ENCODE data around the gene PTPRN2.

Gene PTPRN2

DNA sequence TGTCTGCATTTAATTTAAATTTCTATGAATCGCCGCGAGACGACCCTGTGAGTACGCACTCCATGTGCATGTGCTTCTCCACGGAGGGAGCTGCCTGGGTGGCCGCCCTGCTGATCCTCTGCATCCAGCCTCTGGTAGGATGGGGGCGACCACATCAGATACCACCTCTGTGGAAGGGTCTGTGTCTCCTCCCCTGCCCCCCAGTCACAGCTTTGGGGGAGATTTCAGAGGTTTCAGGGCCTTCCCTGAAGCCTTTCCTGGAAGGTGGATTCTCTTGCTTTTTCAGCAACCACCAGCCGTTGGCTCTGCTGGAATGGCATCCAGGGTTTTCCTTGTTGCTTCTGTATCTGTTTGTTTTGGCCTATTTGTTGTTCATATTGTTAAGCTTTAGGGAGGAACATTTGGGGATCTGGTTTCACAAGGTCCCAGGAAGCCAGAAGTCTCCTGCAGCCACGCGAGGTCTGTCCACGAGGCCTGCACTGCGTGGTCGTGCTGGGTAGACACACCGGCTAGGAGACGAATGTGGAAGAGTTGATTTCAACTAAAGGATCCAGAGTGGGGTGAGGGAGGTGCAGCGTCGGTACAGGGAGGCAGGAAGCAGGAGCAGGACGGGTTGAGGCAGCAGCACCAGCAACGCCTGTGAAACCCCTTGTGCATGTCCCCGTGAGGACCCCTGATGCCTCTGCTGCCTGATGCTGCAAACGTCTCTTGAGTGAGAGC lies 329.1 kb downstream of the PTPRN2 start:
- no peaks in the 10 kb centered on the region for H3K4me1 ChIP-seq (ENCODE audit: control insufficient read depth, low read depth, low read length)
- H2AK5ac ChIP-seq (ENCODE audit: low read length) = no peak overlapping the region
- WGBS (ENCODE audit: extremely low coverage, insufficient coverage, low lambda C conversion rate) = no CpG with 5 or more reads among the region's 22 CpGs
- H3K56ac ChIP-seq (ENCODE audit: low read length) = no peak overlapping the region
- H3K36me3 ChIP-seq (ENCODE audit: control insufficient read depth, insufficient read depth, low read length) = no peaks in the 10 kb centered on the region
- H3K23ac ChIP-seq (ENCODE audit: low read length) = no peak overlapping the region
- no peak overlapping the region for H2BK15ac ChIP-seq (replicated peaks; ENCODE audit: low read depth)
- H3K4ac ChIP-seq (ENCODE audit: low read depth, low read length) = no peak overlapping the region
- no peaks in the 10 kb centered on the region for H3K79me1 ChIP-seq (ENCODE audit: low read length)
- H3K18ac ChIP-seq (ENCODE audit: low read length) = no peak overlapping the region
- H2BK120ac ChIP-seq (ENCODE audit: low read depth, low read length) = no peak overlapping the region
- no peak for DNase-seq
- no peak overlapping the region for H4K5ac ChIP-seq (ENCODE audit: low read length)
- no peaks in the 10 kb centered on the region for H3K27me3 ChIP-seq (ENCODE audit: insufficient read depth, low read length, poor library complexity)
- no peak overlapping the region for H2BK5ac ChIP-seq (ENCODE audit: low read length)
- H3K27ac ChIP-seq (ENCODE audit: low read depth, low read length) = no peak overlapping the region
- no peak overlapping the region for H4K8ac ChIP-seq (ENCODE audit: low read depth, low read length)
- no peak overlapping the region for H3K9ac ChIP-seq (ENCODE audit: low read length)
- H3K4me3 ChIP-seq (ENCODE audit: low read length) = no peak overlapping the region
- no peaks in the 10 kb centered on the region for H3K79me2 ChIP-seq (ENCODE audit: control insufficient read depth, insufficient read depth, low read length)
- no peak overlapping the region for H3K4me2 ChIP-seq (ENCODE audit: low read length)

DNA sequence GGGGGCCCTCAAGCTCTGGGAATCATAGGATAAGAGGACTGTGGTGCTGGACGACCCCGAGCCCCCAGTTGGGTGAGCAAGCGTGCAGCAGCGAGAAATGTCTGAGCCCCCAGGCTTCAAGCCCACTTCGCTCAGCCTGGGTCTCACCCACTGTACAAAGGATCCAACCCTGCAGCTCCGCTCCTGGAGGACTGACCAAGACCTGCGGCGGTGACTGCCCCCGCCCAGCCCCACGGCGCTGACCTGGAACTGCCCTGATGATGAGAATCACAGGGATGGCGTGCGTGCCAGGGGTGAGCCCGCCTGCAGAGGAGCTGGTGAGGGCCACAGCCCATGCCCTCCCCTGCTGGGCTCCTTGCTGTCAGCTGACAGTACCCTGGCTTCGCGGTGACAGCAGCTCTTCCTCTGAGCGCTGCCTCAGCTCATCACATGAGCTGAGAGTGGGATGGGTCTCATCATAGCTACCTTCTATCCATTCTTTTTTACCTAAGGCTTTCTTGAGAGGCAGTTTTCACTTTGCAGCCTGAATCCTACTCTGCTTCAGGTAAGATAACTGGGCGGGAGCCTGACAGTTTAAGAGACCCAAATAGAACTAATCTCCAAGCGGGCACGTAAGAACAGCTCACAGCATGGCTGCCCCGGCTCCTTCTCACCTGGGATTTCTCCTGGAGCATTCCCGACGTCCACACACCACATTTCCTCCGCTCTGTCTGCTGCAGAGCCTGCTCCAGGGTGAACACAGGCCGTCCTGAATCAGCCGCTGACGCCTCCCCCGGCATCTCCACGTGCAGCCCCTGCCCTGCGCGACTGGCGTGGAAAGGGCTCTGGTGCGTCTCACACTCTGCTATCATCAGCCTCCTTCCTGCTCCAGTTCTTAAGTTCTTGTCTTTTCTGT lies 329.9 kb downstream of the PTPRN2 start:
- no peak overlapping the region for H3K18ac ChIP-seq (ENCODE audit: low read length)
- no peak overlapping the region for H3K56ac ChIP-seq (ENCODE audit: low read length)
- no peaks in the 10 kb centered on the region for H3K79me1 ChIP-seq (ENCODE audit: low read length)
- no peak overlapping the region for H2AK5ac ChIP-seq (ENCODE audit: low read length)
- H4K5ac ChIP-seq (ENCODE audit: low read length) = no peak overlapping the region
- no peak overlapping the region for H3K4ac ChIP-seq (ENCODE audit: low read depth, low read length)
- H3K9ac ChIP-seq (ENCODE audit: low read length) = no peak overlapping the region
- H3K4me1 ChIP-seq (ENCODE audit: control insufficient read depth, low read depth, low read length) = no peaks in the 10 kb centered on the region
- no peak overlapping the region for H3K4me3 ChIP-seq (ENCODE audit: low read length)
- no peak overlapping the region for H2BK15ac ChIP-seq (replicated peaks; ENCODE audit: low read depth)
- H3K27me3 ChIP-seq (ENCODE audit: insufficient read depth, low read length, poor library complexity) = no peaks in the 10 kb centered on the region
- no peak overlapping the region for H3K23ac ChIP-seq (ENCODE audit: low read length)
- H2BK120ac ChIP-seq (ENCODE audit: low read depth, low read length) = no peak overlapping the region
- DNase-seq = no peak
- no peaks in the 10 kb centered on the region for H3K36me3 ChIP-seq (ENCODE audit: control insufficient read depth, insufficient read depth, low read length)
- H2BK5ac ChIP-seq (ENCODE audit: low read length) = no peak overlapping the region
- H3K79me2 ChIP-seq (ENCODE audit: control insufficient read depth, insufficient read depth, low read length) = no peaks in the 10 kb centered on the region
- no peak overlapping the region for H3K4me2 ChIP-seq (ENCODE audit: low read length)
- no peak overlapping the region for H3K27ac ChIP-seq (ENCODE audit: low read depth, low read length)
- no peak overlapping the region for H4K8ac ChIP-seq (ENCODE audit: low read depth, low read length)
- no CpG with 5 or more reads among the region's 33 CpGs for WGBS (ENCODE audit: extremely low coverage, insufficient coverage, low lambda C conversion rate)

DNA sequence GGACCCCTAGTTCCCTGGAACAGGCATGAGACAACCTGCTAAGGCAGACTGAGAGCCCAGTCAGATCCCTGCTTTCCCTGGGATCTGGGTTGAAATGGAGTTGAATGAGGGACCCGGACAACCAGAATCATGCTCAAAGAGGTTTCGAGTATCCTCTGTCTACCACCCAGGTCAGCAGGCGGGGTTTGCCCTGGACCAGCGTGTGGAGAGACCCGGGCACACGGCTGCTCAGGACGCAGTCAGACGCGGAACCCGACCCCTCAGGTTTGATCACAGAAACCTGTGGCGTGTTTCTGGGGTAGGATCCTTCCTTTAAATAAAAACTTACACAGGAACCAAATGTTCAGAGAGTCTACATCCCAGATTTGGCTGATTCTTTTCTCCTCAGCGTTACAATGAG lies 330.6 kb downstream of the PTPRN2 start:
- Histone ChIP-seq H3K27me3 (ENCODE audit: insufficient read depth, low read length, poor library complexity) (no peaks in the 10 kb centered on the region), H3K36me3 (ENCODE audit: control insufficient read depth, insufficient read depth, low read length) (no peaks in the 10 kb centered on the region), H2BK5ac (ENCODE audit: low read length) (no peak overlapping the region), H4K8ac (ENCODE audit: low read depth, low read length) (no peak overlapping the region), H3K79me2 (ENCODE audit: control insufficient read depth, insufficient read depth, low read length) (no peaks in the 10 kb centered on the region), H3K9ac (ENCODE audit: low read length) (no peak overlapping the region), H2BK15ac (replicated peaks; ENCODE audit: low read depth) (no peak overlapping the region), H2BK120ac (ENCODE audit: low read depth, low read length) (no peak overlapping the region), H3K79me1 (ENCODE audit: low read length) (no peaks in the 10 kb centered on the region), H3K4ac (ENCODE audit: low read depth, low read length) (no peak overlapping the region), H3K23ac (ENCODE audit: low read length) (no peak overlapping the region), H3K4me2 (ENCODE audit: low read length) (no peak overlapping the region), H4K5ac (ENCODE audit: low read length) (no peak overlapping the region), H3K4me3 (ENCODE audit: low read length) (no peak overlapping the region), H3K56ac (ENCODE audit: low read length) (no peak overlapping the region), H3K4me1 (ENCODE audit: control insufficient read depth, low read depth, low read length) (no peaks in the 10 kb centered on the region), H3K27ac (ENCODE audit: low read depth, low read length) (no peak overlapping the region), H3K18ac (ENCODE audit: low read length) (no peak overlapping the region), H2AK5ac (ENCODE audit: low read length) (no peak overlapping the region)
- no CpG with 5 or more reads among the region's 12 CpGs for WGBS (ENCODE audit: extremely low coverage, insufficient coverage, low lambda C conversion rate)
- DNase-seq = no peak

DNA sequence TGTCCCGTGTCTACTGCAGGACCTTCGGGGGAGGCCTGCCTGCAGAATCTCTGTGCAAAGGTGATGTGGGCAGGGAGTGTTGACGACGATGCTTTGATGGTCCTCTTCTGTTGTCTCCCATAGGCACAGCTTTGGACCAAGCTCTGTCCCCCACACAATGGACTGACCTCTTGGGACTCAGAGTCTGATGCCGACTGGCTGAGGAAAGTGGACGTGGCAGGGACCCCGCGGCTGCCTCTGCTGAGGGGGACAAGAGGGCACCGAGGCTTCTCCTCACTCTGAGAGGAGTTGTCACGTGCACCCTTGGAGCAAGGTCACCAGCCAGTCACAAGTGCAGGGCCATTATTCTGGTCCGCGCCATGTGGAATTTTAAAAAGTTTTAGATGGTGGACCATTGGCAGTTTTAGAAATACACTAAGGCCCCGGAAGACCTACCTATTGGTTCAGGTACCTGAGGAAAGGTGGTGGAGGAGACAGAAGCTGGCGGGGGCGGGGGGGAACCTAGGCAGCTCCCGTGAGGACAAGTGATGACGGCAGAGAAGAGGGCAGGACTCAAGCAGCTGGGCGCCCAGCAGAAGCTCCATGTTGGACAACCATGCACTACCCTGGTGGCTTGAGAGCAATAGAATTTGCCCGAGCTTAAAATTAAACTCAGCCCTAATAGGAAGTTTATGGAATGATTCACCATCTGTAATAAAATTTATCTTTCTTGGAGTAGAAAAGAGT lies 331.4 kb downstream of the PTPRN2 start:
- DNase-seq = no peak
- H3K56ac ChIP-seq (ENCODE audit: low read length) = no peak overlapping the region
- H3K27ac ChIP-seq (ENCODE audit: low read depth, low read length) = no peak overlapping the region
- no peak overlapping the region for H4K8ac ChIP-seq (ENCODE audit: low read depth, low read length)
- no peak overlapping the region for H2BK15ac ChIP-seq (replicated peaks; ENCODE audit: low read depth)
- no peak overlapping the region for H2BK5ac ChIP-seq (ENCODE audit: low read length)
- no peaks in the 10 kb centered on the region for H3K4me1 ChIP-seq (ENCODE audit: control insufficient read depth, low read depth, low read length)
- H3K27me3 ChIP-seq (ENCODE audit: insufficient read depth, low read length, poor library complexity) = no peaks in the 10 kb centered on the region
- H3K79me1 ChIP-seq (ENCODE audit: low read length) = no peaks in the 10 kb centered on the region
- H3K23ac ChIP-seq (ENCODE audit: low read length) = no peak overlapping the region
- H3K4ac ChIP-seq (ENCODE audit: low read depth, low read length) = no peak overlapping the region
- no peaks in the 10 kb centered on the region for H3K79me2 ChIP-seq (ENCODE audit: control insufficient read depth, insufficient read depth, low read length)
- no peak overlapping the region for H3K18ac ChIP-seq (ENCODE audit: low read length)
- no peak overlapping the region for H3K4me2 ChIP-seq (ENCODE audit: low read length)
- no peak overlapping the region for H3K4me3 ChIP-seq (ENCODE audit: low read length)
- H3K36me3 ChIP-seq (ENCODE audit: control insufficient read depth, insufficient read depth, low read length) = no peaks in the 10 kb centered on the region
- no peak overlapping the region for H2BK120ac ChIP-seq (ENCODE audit: low read depth, low read length)
- no CpG with 5 or more reads among the region's 19 CpGs for WGBS (ENCODE audit: extremely low coverage, insufficient coverage, low lambda C conversion rate)
- no peak overlapping the region for H3K9ac ChIP-seq (ENCODE audit: low read length)
- no peak overlapping the region for H2AK5ac ChIP-seq (ENCODE audit: low read length)
- H4K5ac ChIP-seq (ENCODE audit: low read length) = no peak overlapping the region

DNA sequence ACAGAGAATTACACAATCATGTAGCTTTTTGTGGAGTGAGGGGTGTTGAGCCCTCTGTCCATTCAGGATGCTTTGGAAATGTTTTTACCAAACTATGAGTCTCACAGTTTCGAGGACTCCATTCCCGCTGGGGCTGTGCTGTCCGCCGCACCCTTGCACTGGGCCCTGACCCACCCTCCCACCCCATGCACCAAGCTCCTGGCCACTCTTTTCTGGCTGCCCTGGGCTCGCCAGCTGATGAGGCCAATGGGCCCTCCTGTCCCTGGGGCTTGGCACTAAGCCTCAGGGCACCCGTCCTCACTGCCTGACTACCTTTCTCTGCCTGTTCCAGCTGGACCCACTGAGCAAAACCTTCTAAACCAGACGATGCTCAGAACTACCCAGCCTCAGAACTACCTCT lies 332.1 kb downstream of the PTPRN2 start:
- no CpG with 5 or more reads among the region's 7 CpGs for WGBS (ENCODE audit: extremely low coverage, insufficient coverage, low lambda C conversion rate)

More for the DNA sequence above, 332.1 kb downstream of the PTPRN2 start:
- Histone ChIP-seq H2BK120ac (ENCODE audit: low read depth, low read length) (no peak overlapping the region), H3K18ac (ENCODE audit: low read length) (no peak overlapping the region), H2BK5ac (ENCODE audit: low read length) (no peak overlapping the region), H3K23ac (ENCODE audit: low read length) (no peak overlapping the region), H3K9ac (ENCODE audit: low read length) (no peak overlapping the region), H3K27ac (ENCODE audit: low read depth, low read length) (no peak overlapping the region), H3K56ac (ENCODE audit: low read length) (no peak overlapping the region), H3K27me3 (ENCODE audit: insufficient read depth, low read length, poor library complexity) (no peaks in the 10 kb centered on the region), H2AK5ac (ENCODE audit: low read length) (no peak overlapping the region), H3K79me2 (ENCODE audit: control insufficient read depth, insufficient read depth, low read length) (no peaks in the 10 kb centered on the region), H2BK15ac (replicated peaks; ENCODE audit: low read depth) (no peak overlapping the region), H4K8ac (ENCODE audit: low read depth, low read length) (no peak overlapping the region), H3K4me1 (ENCODE audit: control insufficient read depth, low read depth, low read length) (no peaks in the 10 kb centered on the region), H3K36me3 (ENCODE audit: control insufficient read depth, insufficient read depth, low read length) (no peaks in the 10 kb centered on the region), H3K4ac (ENCODE audit: low read depth, low read length) (no peak overlapping the region), H3K79me1 (ENCODE audit: low read length) (no peaks in the 10 kb centered on the region), H3K4me2 (ENCODE audit: low read length) (no peak overlapping the region), H4K5ac (ENCODE audit: low read length) (no peak overlapping the region), H3K4me3 (ENCODE audit: low read length) (no peak overlapping the region)
- DNase-seq = no peak
